Measurements from ENCODE around the gene EPHA2.

DNA sequence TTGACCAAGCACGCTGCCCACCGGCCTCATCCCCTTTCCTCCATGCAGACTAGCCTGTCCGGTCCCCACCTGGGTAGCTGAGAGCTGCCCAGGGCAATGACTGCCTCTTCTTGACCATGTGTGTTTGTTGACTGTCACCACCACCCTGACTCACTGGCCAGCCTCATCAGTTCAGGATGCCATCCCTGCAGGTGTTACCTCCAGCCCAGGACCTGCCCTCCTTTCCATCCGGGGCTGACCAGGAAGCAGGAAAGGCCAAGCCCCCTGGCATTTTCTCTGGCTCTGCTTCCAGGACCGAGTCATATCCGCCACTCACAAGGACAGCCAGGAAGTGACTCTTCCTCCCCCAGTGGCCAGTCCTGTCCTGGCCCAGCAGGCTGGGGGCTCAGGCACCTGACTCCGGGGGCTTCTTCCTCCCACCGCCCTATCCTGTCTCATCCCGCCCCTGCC is 17.1 kb downstream of the EPHA2 start:
- TF ChIP-seq, protein P1, sequence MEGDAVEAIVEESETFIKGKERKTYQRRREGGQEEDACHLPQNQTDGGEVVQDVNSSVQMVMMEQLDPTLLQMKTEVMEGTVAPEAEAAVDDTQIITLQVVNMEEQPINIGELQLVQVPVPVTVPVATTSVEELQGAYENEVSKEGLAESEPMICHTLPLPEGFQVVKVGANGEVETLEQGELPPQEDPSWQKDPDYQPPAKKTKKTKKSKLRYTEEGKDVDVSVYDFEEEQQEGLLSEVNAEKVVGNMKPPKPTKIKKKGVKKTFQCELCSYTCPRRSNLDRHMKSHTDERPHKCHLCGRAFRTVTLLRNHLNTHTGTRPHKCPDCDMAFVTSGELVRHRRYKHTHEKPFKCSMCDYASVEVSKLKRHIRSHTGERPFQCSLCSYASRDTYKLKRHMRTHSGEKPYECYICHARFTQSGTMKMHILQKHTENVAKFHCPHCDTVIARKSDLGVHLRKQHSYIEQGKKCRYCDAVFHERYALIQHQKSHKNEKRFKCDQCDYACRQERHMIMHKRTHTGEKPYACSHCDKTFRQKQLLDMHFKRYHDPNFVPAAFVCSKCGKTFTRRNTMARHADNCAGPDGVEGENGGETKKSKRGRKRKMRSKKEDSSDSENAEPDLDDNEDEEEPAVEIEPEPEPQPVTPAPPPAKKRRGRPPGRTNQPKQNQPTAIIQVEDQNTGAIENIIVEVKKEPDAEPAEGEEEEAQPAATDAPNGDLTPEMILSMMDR (IDR thresholded peaks at IDR 0.05): peak in 4 of 6 experiments; percentile 6 to 39 (median 24)
- no peak for TF ChIP-seq POLR2A (IDR thresholded peaks at IDR 0.05)

Measured in adrenal gland (tissue), 5 donors.